ENCODE results near the gene NTRK3. TPM values are rescaled to one million over a fixed set of nuclear protein-coding genes. Genes with fewer than 3 reads are reported as not detected.

NTRK3 gene
- total and polyA plus RNA-seq, 12 donors, result 1.6 to 8.5 (median 3.3) TPM

DNA sequence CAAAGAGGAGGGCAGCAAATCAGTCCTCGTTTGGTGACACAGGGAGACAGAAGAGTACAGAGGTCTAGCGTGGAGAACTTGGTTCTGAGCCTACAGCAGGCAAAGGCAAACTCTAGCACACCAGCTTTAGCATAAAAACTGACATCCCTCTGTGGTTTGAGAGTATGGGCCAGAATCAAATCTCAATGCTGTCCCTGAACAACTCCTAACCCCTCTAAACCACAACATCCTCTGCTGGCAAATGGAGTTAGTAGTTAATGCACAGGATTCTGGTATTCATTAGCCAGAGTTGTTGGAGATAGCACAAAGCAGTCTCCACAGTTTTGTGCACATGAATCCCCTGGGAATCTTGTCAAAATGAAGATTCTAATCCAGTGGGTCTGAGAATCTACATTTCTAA is 315.8 kb downstream of the NTRK3 start:
- DNase-seq, result no peak
- H3K4me1 ChIP-seq (replicated peaks in 1 of 2), result no peaks in the 10 kb centered on the region
- H3K27me3 ChIP-seq, result no peaks in the 10 kb centered on the region
- intact Hi-C loops (cut with DNase I), result no loop called here
- H3K27ac ChIP-seq, result no peak overlapping the region
- no peak for TF ChIP-seq POLR2A (IDR thresholded peaks at IDR 0.05)
- TF ChIP-seq, protein P1, sequence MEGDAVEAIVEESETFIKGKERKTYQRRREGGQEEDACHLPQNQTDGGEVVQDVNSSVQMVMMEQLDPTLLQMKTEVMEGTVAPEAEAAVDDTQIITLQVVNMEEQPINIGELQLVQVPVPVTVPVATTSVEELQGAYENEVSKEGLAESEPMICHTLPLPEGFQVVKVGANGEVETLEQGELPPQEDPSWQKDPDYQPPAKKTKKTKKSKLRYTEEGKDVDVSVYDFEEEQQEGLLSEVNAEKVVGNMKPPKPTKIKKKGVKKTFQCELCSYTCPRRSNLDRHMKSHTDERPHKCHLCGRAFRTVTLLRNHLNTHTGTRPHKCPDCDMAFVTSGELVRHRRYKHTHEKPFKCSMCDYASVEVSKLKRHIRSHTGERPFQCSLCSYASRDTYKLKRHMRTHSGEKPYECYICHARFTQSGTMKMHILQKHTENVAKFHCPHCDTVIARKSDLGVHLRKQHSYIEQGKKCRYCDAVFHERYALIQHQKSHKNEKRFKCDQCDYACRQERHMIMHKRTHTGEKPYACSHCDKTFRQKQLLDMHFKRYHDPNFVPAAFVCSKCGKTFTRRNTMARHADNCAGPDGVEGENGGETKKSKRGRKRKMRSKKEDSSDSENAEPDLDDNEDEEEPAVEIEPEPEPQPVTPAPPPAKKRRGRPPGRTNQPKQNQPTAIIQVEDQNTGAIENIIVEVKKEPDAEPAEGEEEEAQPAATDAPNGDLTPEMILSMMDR (IDR thresholded peaks at IDR 0.05), result no peak
- H3K9me3 ChIP-seq (replicated peaks in 1 of 3), result no peaks in the 10 kb centered on the region
- H3K4me3 ChIP-seq, result no peak overlapping the region
- no peaks in the 10 kb centered on the region for H3K36me3 ChIP-seq (replicated peaks in 1 of 2)
- WGBS, 4 donors, result 52 to 61% (median 56%) methylated on average over 2 of the region's 2 CpGs

DNA sequence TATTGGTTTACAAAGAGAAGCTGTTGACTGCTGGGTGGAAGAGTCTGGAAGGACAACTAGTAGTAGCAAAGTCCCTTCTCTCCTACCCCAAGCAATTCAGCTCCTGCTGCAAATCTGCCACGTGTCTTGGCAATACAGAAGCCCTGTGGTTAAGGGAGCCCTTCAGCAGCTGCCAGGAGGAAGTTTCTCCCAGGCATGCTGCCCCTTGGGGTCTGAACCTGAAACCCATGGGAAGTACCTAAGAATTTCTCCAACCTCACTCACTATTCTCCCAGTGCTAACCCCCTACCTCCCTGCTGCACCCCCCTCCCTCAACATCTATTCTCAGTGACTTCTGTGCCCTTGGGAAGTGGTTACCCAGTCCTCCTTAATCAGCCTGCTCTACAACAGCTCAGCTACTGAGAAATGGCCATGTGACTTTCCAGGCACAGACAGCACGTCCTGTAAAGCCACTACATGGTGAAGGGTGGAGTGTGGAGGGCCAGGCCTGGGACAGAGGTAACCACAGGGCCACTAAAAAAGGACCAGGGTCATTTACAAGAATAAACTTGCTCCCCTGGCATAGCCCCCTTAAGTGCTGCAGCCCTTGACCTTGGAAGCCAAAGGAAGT is 316.6 kb downstream of the NTRK3 start:
- intact Hi-C loops (cut with DNase I), result no loop called here
- no peak for DNase-seq
- Histone ChIP-seq H3K4me1 (replicated peaks in 1 of 2) (no peaks in the 10 kb centered on the region), H3K36me3 (replicated peaks in 1 of 2) (no peaks in the 10 kb centered on the region), H3K27ac (no peak overlapping the region), H3K27me3 (no peaks in the 10 kb centered on the region), H3K9me3 (replicated peaks in 1 of 3) (no peaks in the 10 kb centered on the region), H3K4me3 (no peak overlapping the region)
- TF ChIP-seq, protein P1 (IDR thresholded peaks at IDR 0.05), result no peak
- TF ChIP-seq POLR2A (IDR thresholded peaks at IDR 0.05), result no peak
- 38 to 46% (median 41%) methylated on average over 2 of the region's 2 CpGs for WGBS, 4 donors

DNA sequence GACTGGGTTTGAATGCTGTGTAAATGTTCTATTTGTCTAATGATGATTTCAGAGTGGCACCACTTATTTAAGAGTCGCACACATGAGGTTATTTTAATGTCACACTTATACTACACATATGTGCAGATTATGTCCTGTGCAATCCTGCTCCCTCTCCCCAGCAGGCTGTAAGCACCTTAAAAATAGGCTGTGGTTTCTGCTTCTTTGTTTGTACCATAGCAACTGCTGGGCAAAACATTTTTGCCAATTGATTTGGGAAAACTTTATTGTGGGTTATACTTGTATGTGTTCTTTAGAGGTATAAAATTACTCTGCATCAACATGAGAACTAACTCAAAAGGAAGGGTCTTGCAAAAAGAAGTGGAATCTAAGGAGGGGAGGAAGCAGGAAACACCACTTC is 318.5 kb downstream of the NTRK3 start:
- Histone ChIP-seq H3K4me3 (no peak overlapping the region), H3K4me1 (replicated peaks in 1 of 2) (no peaks in the 10 kb centered on the region), H3K36me3 (replicated peaks in 1 of 2) (no peaks in the 10 kb centered on the region), H3K27me3 (no peaks in the 10 kb centered on the region), H3K9me3 (replicated peaks in 1 of 3) (no peaks in the 10 kb centered on the region), H3K27ac (no peak overlapping the region)
- DNase-seq, result no peak
- WGBS, 4 donors, result 48 to 83% (median 72%) methylated on average over 1 of the region's 1 CpG
- no peak for TF ChIP-seq POLR2A (IDR thresholded peaks at IDR 0.05)
- TF ChIP-seq, protein P1 (IDR thresholded peaks at IDR 0.05), result no peak
- intact Hi-C loops (cut with DNase I), result no loop called here

DNA sequence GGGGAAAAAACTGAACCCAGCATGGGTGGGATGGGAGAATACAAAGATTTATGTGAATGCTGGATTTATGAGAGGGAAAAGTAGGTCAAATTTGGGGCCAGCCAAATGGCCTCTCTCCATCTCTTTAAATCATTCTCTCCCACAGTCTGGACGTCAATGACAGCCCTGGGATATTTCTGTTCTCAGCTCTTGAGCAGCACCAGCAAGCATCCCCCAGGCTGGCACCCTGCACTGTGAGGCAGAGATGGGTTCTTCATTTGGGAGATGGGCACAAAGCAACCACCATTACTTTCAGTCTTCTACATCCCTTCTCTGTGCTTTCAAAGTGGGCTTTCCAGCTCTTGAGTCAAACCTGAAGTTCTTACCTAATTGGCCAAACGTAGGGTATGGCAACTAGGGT is 321.0 kb downstream of the NTRK3 start:
- H3K27me3 ChIP-seq, result no peaks in the 10 kb centered on the region
- no peaks in the 10 kb centered on the region for H3K9me3 ChIP-seq (replicated peaks in 1 of 3)
- no peak overlapping the region for H3K27ac ChIP-seq

More for the DNA sequence above, 321.0 kb downstream of the NTRK3 start:
- Histone ChIP-seq H3K4me3 (no peak overlapping the region), H3K36me3 (replicated peaks in 1 of 2) (no peaks in the 10 kb centered on the region), H3K4me1 (replicated peaks in 1 of 2) (no peaks in the 10 kb centered on the region)
- WGBS, 4 donors, result 25 to 64% (median 36%) methylated on average over 2 of the region's 2 CpGs
- no peak for DNase-seq
- intact Hi-C loops (cut with DNase I), result no loop called here
- TF ChIP-seq POLR2A (IDR thresholded peaks at IDR 0.05), result no peak
- TF ChIP-seq, protein P1 (IDR thresholded peaks at IDR 0.05), result no peak
